OCI-LY7 (cell line): ENCODE measurements around the gene LY6G6C. TPM values are rescaled to one million over a fixed set of nuclear protein-coding genes. Genes with fewer than 3 reads are reported as not detected.

Experiments
- BruUV-seq: library from RNA; stranded (reverse); fragments of 400-500 nt; replicated peaks from 2 replicates; lab custom pipeline; 2021; lab: Mats Ljungman, UMichigan
- CTCF ChIA-PET: fragments of 300-600 bp; sonication (Branson Sonifier 250); formaldehyde crosslinking; loops from one replicate; lab custom pipeline; 2022; ENCODE audit warnings: antibody characterized with exemption; ENCODE audit not compliant: unreplicated experiment; lab: Charles Lee
- POLR2A ChIA-PET: fragments of 300-600 bp; sonication (Branson Sonifier 250); formaldehyde crosslinking; loops from one replicate; lab custom pipeline; 2022; ENCODE audit warnings: antibody characterized with exemption; lab: Charles Lee
- DNase-seq: peaks from one replicate; pipeline ENCODE4 v3.0.0-alpha.2; 2015; ENCODE audit warnings: low spot score
- H2AFZ ChIP-seq: fragments of 200-600 bp; sonication (generic), shearing (Covaris generic); 2 replicates; pipeline ENCODE4 v1.6.1; 2014; ENCODE audit warnings: mild to moderate bottlenecking, antibody characterized with exemption, low read length, moderate library complexity
- H3K27ac ChIP-seq: fragments of 200-600 bp; sonication (generic); 2 replicates; pipeline ENCODE4 v1.5.1; 2014; ENCODE audit warnings: mixed run types, low read depth, mild to moderate bottlenecking, moderate library complexity, low read length, inconsistent platforms; ENCODE audit not compliant: poor library complexity, severe bottlenecking
- H3K36me3 ChIP-seq: fragments of 200-600 bp; sonication (generic); 2 replicates; pipeline ENCODE4 v1.6.1; 2014; ENCODE audit warnings: mild to moderate bottlenecking, antibody characterized with exemption, low read length, moderate library complexity, mixed read lengths; ENCODE audit not compliant: insufficient read depth
- H3K4me1 ChIP-seq: fragments of 200-600 bp; sonication (generic); 2 replicates; pipeline ENCODE4 v1.5.1; 2014; ENCODE audit warnings: mild to moderate bottlenecking, low read length; ENCODE audit not compliant: insufficient read depth, poor library complexity, severe bottlenecking
- H3K4me2 ChIP-seq: fragments of 200-600 bp; sonication (generic); 2 replicates; pipeline ENCODE4 v1.6.1; 2014; ENCODE audit warnings: mild to moderate bottlenecking, low read length
- H3K4me3 ChIP-seq: fragments of 200-600 bp; sonication (generic); 2 replicates; pipeline ENCODE4 v1.5.1; 2014; ENCODE audit warnings: mild to moderate bottlenecking, low read depth, low read length; ENCODE audit not compliant: poor library complexity, severe bottlenecking
- H3K79me2 ChIP-seq: fragments of 200-600 bp; sonication (generic); 2 replicates; pipeline ENCODE4 v1.6.1; 2016; ENCODE audit warnings: low read depth, mild to moderate bottlenecking, low read length, moderate library complexity, mixed read lengths; ENCODE audit not compliant: insufficient read depth
- H3K9me2 ChIP-seq: fragments of 200-600 bp; sonication (generic); 2 replicates; pipeline ENCODE4 v1.6.1; 2016; ENCODE audit warnings: mild to moderate bottlenecking, low read length, mixed read lengths; ENCODE audit not compliant: insufficient read depth
- H3K9me3 ChIP-seq: fragments of 200-600 bp; sonication (generic); 2 replicates; pipeline ENCODE4 v1.6.1; 2014; ENCODE audit warnings: mild to moderate bottlenecking, mixed run types, low read length, mixed read lengths
- H4K20me1 ChIP-seq: fragments of 200-600 bp; sonication (generic); 2 replicates; pipeline ENCODE4 v1.6.1; 2014; ENCODE audit warnings: mild to moderate bottlenecking, antibody characterized with exemption, low read length, moderate library complexity, mixed read lengths; ENCODE audit not compliant: insufficient read depth
- EZH2phosphoT487 ChIP-seq: fragments of 200-600 bp; sonication (generic); IDR thresholded peaks from 2 replicates; pipeline ENCODE4 v1.6.1; 2018; ENCODE audit warnings: low read depth, borderline replicate concordance, mild to moderate bottlenecking, mixed run types, antibody characterized with exemption, low read length, moderate library complexity, mixed read lengths
- intact Hi-C: fragments of 100-400 bp; cut with micrococcal nuclease; formaldehyde crosslinking; loops from one replicate; pipeline ENCODE4 v1.10.0; 2022; ENCODE audit not compliant: unreplicated experiment
- total RNA-seq, 2 experiments: library from RNA; depleted of rRNA in 1 of 2; stranded (reverse); fragments of >200 nt in 1 of 2; shearing (Covaris generic) in 1 of 2; gene quantifications; 2 replicates each; pipeline ENCODE4 v1.2.3, GENCODE V29; 2014 to 2022
- TF ChIP-seq, protein P1 (sequence below): fragments of 200-600 bp; sonication (generic); conservative IDR thresholded peaks from 2 replicates; pipeline ENCODE4 v1.5.1; 2014; ENCODE audit warnings: mild to moderate bottlenecking, antibody characterized with exemption, low read length, moderate library complexity, mixed read lengths

The LY6G6C gene
- total RNA-seq, 2 experiments from 2014 or later, result not detected

DNA sequence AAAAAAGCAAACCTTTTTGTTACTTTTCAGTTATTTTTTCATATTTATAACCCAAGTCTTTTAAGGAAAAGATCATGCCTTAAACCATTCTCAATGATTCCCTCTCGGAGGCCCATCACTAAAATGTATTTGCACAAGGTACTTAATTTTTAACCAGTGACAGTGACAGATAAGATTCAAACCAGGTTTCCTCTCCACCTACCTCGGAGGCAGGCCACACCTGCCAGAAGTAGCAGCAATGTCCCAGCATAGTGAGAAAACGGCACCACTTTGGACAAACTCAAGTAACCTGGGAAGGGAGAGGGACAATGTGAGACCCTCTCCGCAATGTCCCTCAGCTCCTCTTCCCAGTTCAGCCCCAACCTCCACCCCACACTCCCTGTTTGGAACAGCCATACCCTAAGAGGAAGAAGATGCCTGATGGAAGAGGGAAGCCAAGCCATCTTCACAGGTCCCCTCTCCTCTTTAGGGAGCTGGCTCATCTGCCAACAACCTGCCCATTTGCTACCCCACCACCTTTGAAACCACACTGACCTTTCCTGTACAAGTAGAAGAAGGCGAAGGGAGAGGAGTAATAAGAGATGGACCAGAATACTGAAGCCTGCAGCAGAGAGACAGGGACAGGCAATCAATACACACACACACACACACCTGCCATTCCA, 20.7 kb downstream of the LY6G6C start:
- no TSS peak for BruUV-seq
- peaks cover 20% of the 10 kb centered on the region for H3K4me1 ChIP-seq
- peaks cover 27% of the 10 kb centered on the region for H3K36me3 ChIP-seq
- intact Hi-C loops, result loop anchor here (10.0 kb wide), 1 partner anchor 254 kb away; the partner anchor contains the start of genes NELFE and SKIC2
- no peak for TF ChIP-seq EZH2phosphoT487
- TF ChIP-seq, protein P1, sequence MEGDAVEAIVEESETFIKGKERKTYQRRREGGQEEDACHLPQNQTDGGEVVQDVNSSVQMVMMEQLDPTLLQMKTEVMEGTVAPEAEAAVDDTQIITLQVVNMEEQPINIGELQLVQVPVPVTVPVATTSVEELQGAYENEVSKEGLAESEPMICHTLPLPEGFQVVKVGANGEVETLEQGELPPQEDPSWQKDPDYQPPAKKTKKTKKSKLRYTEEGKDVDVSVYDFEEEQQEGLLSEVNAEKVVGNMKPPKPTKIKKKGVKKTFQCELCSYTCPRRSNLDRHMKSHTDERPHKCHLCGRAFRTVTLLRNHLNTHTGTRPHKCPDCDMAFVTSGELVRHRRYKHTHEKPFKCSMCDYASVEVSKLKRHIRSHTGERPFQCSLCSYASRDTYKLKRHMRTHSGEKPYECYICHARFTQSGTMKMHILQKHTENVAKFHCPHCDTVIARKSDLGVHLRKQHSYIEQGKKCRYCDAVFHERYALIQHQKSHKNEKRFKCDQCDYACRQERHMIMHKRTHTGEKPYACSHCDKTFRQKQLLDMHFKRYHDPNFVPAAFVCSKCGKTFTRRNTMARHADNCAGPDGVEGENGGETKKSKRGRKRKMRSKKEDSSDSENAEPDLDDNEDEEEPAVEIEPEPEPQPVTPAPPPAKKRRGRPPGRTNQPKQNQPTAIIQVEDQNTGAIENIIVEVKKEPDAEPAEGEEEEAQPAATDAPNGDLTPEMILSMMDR, result no peak
- H2AFZ ChIP-seq, result no peak overlapping the region
- H3K9me2 ChIP-seq, result no peaks in the 10 kb centered on the region
- DNase-seq, result no peak
- ChIA-PET CTCF (no interaction called here), POLR2A (interaction anchor here (1.2 kb wide), 1 partner anchor 86 kb away, joined by 3 read pairs; no protein-coding TSS in a partner anchor)
- H3K4me3 ChIP-seq, result no peak overlapping the region
- H4K20me1 ChIP-seq, result no peaks in the 10 kb centered on the region
- peak overlapping the region; percentile 98 for H3K4me2 ChIP-seq
- no peak overlapping the region for H3K27ac ChIP-seq
- H3K79me2 ChIP-seq, result peaks cover 14% of the 10 kb centered on the region; the same call in 1 of the 2 replicates
- H3K9me3 ChIP-seq, result no peaks in the 10 kb centered on the region

GRCh38 chr6:31697555-31697954, 24.0 kb downstream of the LY6G6C start:
- no TSS peak for BruUV-seq
- no peaks in the 10 kb centered on the region for H4K20me1 ChIP-seq
- ChIA-PET POLR2A (no interaction called here), CTCF (no interaction called here)
- H3K4me3 ChIP-seq, result no peak overlapping the region
- DNase-seq, result no peak
- intact Hi-C loops, result no loop called here
- peaks cover 51% of the 10 kb centered on the region for H3K36me3 ChIP-seq
- H2AFZ ChIP-seq, result no peak overlapping the region
- H3K79me2 ChIP-seq, result peaks cover 11% of the 10 kb centered on the region; the same call in 1 of the 2 replicates
- H3K27ac ChIP-seq, result no peak overlapping the region
- H3K9me2 ChIP-seq, result no peaks in the 10 kb centered on the region
- no peak overlapping the region for H3K4me2 ChIP-seq
- H3K9me3 ChIP-seq, result no peaks in the 10 kb centered on the region
- peaks cover 15% of the 10 kb centered on the region for H3K4me1 ChIP-seq
- TF ChIP-seq EZH2phosphoT487, result no peak

GRCh38 chr6:31693535-31693934, 28.0 kb downstream of the LY6G6C start:
- Histone ChIP-seq H3K9me2 (no peaks in the 10 kb centered on the region), H3K4me3 (no peak overlapping the region), H3K4me1 (peaks cover 12% of the 10 kb centered on the region), H3K27ac (no peak overlapping the region), H3K4me2 (no peak overlapping the region), H3K9me3 (no peaks in the 10 kb centered on the region), H3K79me2 (no peaks in the 10 kb centered on the region), H2AFZ (no peak overlapping the region), H3K36me3 (peaks cover 71% of the 10 kb centered on the region), H4K20me1 (no peaks in the 10 kb centered on the region)
- DNase-seq, result no peak
- TF ChIP-seq, protein P1, result no peak
- no peak for TF ChIP-seq EZH2phosphoT487
- intact Hi-C loops, result no loop called here
- ChIA-PET POLR2A (interaction anchor here (0.6 kb wide), 1 partner anchor 21 kb away, joined by 3 read pairs; no protein-coding TSS in a partner anchor), CTCF (interaction anchor here (0.6 kb wide), 1 partner anchor 356 kb away, joined by 3 read pairs; no protein-coding TSS in a partner anchor)
- BruUV-seq, result no TSS peak
